GM18520 (cell line): ENCODE results near the gene CCDC127.

ENCODE experiments used
- ATAC-seq: cut with Tn5 transposase; IDR thresholded peaks from one replicate; pipeline ENCODE4 v1.9.1; 2021; ENCODE audit not compliant: unreplicated experiment

The CCDC127 gene

DNA sequence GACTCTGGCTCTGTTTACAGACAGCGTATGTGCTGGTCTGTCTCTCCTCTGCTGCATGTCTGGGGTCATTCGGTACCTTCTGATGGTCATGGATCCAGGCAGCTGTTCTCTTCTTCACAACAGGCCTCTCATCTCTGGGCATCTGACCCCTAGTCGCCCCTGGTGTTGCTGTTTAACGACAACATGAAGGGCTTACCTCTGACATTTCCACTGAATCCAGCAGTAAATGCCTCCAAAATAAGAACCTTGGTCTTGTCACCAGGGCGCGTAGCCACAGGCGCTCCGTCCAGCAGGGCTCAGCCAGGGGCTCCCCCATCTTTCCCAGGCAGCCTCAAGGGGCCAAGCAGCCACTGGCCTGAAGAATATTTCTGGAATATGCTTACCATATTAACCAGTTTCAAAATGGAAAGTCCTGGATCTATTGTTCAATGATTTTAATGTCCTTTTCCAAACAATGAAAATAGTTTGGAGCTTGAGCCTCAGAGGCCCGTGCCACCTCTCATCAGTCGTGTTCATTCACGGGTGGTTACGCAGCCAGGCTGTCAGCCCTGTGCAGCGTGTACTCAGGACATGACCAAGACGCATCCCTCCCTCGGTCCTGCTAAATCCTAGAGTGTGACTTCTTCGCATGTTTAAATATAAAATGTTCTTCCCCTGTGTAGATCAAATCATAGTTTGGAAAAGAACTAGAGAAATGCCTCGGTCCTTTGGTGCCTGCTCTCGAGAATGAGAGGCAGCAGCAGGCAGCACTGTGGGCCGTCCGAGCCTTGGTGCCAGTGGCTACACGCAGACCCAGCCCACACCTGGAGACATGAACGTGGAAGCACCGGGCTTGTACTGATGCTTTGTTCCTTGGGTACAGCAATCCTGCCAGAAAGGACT, 56.8 kb downstream of the CCDC127 start:
- no peak for ATAC-seq

DNA sequence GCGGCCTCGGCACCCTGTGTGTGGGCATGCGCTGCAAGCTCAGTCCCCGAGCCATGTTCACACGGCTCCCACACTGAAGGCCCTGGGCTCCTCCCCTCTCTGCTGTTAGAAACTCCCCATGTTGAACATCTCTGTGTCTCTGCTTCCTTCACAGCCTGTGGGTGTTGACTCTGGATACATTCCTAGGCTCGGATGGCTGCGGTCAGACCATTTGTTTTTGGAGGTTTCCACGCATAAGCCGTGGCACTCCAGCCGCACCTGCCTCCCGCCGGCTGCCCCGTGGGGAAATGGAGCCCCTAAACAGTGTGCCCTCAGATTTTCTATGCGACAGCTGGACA, 57.8 kb downstream of the CCDC127 start:
- no peak for ATAC-seq

DNA sequence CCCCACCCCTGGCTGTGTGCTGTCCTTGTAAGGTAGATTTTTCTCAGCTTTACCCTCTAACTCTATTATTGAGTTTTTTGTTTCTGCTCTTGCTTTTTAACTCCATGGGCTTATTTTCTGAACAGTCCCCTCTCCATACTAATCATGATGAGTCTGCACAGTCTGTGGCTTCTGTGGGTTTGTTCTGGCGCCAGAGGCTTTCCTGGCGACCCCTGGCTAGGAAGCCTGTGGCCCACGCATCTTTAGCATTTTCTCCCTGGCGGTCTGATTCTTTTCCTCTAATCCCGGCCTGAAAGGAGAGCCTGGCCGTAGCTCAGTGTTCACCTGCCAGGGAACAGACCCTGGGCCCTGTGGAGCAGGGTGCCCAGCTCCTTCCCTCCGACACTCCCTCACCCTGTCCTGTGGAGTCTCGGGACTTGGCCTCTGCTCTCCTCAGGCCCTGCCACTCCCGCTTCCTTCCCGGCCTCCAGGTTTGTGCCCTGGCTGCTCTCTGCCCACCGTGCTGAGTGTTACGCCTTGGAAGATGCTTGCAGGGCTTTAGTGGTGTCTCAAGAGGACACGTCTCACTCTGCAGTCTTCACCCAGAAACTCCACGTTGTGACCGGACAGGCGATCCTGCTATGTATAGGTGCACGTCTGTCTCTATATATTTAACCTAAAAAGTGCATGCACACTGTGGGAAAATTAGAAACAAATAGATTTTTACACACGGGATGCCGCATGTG, 58.3 kb downstream of the CCDC127 start:
- ATAC-seq, result no peak

DNA sequence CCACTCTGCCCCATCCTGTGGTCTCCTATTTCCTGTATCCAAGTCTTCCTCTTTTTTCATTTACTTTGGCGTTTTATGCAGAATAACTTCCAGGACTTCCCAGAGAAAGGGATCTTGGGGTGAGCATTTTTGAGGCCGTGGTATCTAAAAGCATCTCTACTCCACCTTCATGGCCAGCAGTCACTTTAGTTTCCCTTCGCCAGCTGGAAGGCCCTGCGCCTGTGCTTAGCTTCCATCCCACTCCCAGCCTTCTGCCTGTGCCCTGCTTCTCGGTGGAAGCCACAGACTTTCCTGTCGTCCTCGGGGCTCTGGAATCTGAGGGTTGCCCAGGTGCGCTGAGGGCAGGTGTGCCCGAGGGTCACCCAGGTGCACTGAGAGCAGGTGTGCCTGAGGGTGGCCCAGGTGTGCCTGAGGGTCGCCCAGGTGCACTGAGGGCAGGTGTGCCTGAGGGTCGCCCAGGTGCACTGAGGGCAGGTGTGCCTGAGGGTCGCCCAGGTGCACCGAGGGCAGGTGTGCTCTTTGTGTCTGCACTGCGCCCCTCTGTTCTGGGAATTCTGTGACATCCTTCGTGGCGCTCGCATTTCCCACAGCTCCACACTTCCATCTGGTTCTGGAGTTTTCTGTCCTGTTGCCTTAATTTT, 59.0 kb downstream of the CCDC127 start:
- ATAC-seq, result no peak

DNA sequence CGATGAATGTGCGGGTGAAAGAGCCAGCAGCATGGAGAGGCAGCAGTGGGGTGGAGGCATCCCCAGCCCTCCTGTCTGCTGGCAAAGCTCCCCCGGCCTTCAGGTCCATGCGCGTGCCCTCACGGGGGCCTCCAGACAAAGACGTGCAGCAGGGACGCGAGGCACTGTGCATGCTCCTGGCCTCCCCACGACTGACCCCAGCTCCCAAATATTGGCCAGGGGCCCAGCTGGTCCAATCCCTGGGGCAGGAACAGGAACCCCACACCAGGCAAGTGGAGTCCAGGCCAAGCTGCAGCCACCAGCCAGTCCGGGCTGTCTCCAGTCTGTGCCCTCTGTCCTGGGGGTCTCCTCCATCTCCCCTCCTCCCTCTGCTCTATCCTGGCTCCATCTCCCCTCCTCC, 60.2 kb downstream of the CCDC127 start:
- no peak for ATAC-seq

DNA sequence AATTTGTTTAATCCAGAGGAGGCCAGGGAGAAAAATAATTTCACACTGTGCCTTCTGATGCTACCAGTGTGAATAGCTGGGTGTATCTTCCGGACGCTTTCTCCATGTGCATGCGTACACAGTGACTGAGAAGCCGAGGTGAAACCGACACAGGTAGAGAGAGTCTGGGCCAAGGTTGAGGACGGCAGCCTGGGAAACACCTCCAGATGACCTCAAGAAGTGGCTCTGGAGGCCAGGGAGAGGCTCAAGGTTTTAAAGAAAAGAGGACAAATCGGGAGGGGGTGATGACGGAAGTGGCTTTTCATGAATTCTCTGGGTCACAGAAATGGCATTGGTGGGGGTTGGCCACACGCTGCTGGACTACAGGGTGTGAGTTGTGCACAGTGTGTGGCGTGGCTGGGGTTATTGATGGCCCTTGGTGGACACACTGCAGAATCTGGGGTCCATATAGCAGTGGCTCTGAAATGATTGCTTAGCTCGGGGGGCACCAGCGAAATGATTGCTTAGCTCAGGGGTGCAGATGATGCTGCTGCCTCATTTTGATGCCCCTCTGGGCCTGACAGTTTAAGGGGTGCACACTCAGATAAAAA, 60.7 kb downstream of the CCDC127 start:
- no peak for ATAC-seq

DNA sequence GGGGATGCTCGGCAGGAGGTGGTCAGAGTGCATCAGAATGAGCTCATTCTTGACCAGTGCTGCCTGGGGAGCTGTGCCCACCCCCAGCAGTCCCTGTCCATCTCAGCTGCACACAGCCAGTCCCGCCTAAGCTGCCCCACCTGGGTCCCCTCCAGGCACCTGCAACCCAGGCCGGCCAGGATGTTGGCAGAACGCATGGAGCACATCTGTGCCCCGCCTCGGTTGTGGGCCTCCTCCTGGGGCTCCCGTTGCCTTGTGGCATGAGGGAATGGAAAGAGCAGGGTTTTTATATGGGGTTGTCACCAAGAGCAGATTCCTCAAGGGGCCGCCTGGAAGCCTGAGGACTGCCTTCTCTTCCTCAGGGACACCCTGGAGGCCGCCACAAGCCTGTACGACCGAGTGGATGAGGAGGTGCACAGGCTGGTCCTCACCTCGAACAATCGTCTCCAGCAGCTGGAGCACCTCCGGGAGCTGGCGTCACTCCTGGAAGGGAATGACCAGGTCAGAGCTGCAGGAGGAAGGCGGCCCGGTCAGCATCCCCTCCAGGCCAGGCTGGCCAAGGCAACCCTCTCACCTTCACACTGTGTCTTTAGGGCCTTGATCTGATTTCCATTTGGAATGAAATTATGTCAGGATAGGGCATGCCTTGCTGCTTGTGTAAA, 61.4 kb downstream of the CCDC127 start:
- no peak for ATAC-seq

DNA sequence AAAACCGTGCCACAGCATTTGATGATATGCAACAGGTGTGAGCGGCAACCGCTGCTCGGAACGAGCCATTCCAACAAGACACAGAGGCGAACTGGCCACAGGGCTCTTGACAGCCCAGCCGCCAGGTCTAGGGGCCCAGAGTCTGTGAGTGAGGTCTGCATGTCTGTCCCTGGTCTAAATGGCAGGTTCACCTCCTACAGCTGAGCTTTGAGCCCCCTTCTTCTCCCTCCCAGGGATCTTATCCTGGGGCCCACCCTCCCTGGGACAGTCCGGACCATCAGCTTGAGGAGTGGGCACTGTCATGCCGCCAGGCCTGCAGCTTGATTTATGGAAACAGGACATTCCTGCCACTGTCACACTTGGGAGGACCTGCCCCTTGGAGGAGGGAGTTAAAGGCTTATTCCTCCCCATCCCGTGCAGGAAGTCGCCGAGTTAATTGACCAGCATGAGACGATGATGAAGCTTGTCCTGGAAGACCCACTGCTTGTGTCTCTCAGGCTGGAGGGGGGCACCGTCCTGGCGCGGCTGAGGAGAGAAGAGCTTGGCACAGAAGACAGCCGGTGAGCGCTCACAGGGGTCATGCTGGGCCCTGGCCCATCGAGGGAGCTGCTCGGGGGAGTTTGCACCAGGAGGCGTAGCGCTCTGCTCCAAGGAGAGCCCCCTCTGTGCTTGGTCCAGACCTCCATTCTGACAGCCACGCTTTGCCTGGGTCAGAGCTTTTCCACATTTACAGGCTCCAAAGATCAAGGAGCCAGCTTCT, 62.1 kb downstream of the CCDC127 start:
- ATAC-seq, result no peak

DNA sequence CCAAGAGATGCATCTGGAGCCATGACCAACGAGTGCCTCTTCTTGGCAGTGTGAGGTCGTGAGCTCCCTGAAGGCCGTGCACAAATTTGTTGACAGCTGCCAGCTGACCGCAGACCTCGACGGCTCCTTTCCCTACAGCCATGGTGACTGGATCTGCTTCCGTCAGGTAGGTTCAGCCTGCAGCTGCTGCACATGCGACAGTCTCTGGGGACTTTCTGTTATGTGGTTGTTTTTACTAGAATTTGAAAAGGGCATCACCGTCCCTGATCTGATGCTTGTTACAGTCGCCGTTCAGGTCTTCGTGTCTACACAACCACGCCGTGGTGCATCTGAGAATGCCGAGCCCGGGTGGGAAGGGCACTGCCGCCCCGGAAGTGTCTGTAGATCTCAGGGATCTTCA, 63.1 kb downstream of the CCDC127 start:
- no peak for ATAC-seq

DNA sequence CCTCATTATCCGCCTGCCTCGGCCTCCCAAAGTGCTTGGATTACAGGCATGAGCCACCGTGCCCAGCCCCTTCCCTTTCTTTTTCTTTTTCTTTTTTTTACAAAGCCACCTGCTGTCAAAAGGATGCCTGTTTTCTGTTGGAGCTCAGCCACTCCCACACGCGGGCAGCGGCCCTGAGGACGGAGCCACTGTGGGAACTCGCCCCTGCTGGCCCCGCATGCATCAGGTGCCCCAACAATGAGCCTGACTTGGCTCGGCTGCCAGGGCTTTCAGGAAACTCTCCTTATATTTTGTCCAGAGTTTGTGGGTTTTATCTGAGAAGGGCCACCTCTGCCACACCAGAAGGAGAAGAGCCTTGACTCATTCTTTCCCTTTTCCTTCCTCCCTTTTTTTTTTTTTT, 63.7 kb downstream of the CCDC127 start:
- no peak for ATAC-seq

DNA sequence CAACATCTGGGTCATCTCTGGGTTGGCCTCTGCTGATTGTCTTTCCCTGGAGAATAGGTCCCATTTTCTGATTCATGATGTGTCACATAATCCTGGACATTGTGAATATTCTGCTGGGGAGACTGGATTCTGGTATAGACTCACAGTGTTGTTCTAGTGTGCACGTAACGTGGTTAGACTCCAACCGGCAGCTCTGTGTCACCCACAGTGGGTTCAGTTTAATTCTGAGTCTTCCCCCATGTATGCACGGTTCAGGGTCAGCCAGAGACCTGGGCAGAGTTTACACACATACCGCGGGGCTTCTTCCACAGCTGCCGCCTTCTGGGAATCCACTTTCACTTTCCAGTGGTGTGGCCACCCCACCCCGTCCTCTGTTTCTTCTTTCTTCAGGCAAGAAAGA, 64.7 kb downstream of the CCDC127 start:
- ATAC-seq, result no peak

DNA sequence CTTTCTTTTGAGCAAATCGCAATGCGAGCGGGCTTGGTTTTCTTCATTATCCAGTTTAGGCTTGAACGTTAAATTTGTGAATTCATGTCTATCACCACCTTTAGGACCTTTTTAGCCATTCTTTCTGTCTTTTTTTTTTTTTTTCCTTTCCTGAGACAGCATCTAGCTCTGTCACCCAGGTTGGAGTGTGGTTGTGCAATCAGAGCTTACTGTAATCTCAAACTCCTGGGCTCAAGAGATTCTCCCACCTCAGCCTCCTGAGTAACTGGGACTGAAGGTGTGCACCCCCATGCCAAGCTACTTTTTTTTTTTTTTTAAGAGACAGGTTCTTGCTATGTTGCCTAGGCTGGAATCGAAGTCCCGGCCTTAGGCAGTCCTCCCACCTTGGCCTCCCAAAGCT, 65.9 kb downstream of the CCDC127 start:
- ATAC-seq, result no peak

DNA sequence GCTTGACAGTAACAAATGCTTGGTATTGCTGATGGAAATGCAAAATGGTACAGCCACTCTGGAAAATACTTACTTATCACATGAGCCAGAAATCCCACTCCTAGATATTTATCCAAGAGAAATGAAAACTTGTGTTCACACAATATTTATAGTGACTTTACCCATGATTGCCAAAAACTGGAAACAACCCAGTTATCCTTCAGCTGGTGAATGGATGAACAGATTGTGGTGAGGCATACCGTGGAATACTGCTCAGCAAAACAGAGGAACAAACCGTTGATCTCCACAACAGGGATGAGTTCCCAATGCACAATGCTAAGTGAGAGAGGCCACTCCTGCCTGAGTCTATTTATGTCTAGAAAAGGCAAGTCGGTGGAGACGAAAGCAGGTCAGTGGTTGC, 67.2 kb downstream of the CCDC127 start:
- ATAC-seq, result no peak

DNA sequence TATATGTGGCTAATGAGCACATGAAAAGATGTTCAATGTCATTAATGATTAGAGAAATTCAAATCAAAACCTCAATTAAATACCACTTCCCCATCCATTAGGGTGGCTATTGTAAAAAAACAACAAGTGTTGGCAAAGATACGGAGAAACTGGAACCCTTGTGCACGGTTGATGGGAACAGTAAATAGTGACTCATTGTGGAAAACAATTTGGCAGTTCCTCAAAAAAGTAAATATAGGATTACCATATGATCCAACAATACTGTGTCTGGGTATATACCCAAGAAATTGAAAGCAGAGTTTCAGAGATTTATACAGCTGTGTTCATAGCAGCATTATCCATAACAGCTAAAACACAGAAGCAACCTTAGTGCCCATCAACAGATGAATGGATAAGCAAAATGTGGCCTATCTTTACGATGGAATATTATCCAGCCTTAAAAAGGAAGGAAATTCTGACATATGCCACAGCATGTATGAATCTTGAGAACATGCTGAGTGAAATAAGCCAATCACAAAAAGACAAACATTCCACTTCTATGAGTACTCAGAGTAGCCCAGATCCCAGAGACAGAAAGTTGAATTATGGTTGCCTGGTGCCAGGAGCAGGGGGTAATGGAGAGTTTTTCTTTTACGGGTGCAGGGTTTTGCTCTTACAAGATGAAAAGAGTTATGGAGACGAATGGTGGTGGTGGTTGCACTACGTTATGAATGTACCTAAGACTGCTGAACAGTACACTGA, 68.0 kb downstream of the CCDC127 start:
- no peak for ATAC-seq

DNA sequence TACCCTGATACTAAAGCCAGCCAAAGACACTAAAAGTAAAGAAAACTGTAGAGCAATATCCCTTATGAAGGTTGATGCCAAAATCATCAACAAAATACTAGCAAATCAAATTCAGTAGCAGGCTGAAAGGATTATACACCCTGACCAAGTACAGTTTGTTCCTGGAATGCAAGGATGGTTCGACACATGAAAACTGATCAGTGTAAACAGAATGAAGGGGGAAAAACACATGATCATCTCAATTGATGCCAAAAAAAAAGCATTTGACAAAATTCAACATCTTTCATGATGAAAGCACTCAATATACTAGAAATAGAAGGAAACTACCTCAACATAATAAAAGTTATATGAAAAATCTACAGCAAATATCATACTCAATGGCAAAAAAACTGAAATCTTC, 70.2 kb downstream of the CCDC127 start:
- ATAC-seq, result no peak
